A673 (cell line): ENCODE results near the gene CDKAL1.

Experiments
- CTCF ChIP-seq: fragments of 300-800, 200-600 bp; sonication (generic); conservative IDR thresholded peaks from 2 replicates; pipeline ENCODE4 v1.5.1; 2017; ENCODE audit warnings: low read depth, mild to moderate bottlenecking, antibody characterized with exemption, low read length, moderate library complexity, mixed read lengths
- EZH2 ChIP-seq: fragments of 200-600 bp; sonication (generic); IDR thresholded peaks from 2 replicates; pipeline ENCODE4 v1.6.1; 2017; ENCODE audit warnings: borderline replicate concordance, low read depth, mild to moderate bottlenecking, mixed read lengths, antibody characterized with exemption, low read length; ENCODE audit not compliant: poor library complexity, severe bottlenecking

GRCh38 chr6:21144928-21145327 lies 610.7 kb downstream of the CDKAL1 start:
- no peak for TF ChIP-seq CTCF
- no peak for TF ChIP-seq EZH2
